ENCODE data around the gene SALL1.

Gene SALL1

DNA sequence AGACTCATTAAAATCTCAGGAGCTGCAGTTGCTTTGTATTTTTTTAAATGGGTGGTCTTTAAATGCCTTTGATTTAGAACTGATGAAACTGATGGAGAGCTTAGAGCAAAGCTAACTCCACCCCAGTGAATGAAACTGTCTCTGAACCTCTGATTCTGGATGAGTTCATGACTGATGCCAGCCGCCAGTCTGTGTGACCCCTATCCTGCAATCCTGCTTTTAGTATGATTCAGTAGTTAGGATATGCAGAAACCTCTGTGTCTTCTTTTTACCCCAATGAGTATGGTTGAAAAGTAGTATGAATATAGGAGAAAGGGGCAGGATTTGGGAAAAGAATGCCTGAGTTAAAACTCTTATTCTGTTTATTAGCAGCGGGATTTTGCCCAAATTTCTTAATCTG lies 12.3 kb upstream of the SALL1 start:
- no peak for DNase-seq (ENCODE audit: low spot score)
- no peaks in the 10 kb centered on the region for H3K79me1 ChIP-seq (ENCODE audit: low read depth, low read length)
- H3K4ac ChIP-seq (ENCODE audit: low read length) = no peak overlapping the region
- no peak overlapping the region for H3K23ac ChIP-seq (ENCODE audit: low read depth, low read length, poor library complexity)
- H2AK5ac ChIP-seq (ENCODE audit: low read depth, low read length) = no peak overlapping the region
- no peaks in the 10 kb centered on the region for H3K36me3 ChIP-seq (replicated peaks in 1 of 2; ENCODE audit: control insufficient read depth in 2 of 2, insufficient read depth in 2 of 2, low read length in 2 of 2)
- no peak overlapping the region for H3K14ac ChIP-seq (ENCODE audit: low read length)
- no peak overlapping the region for H4K91ac ChIP-seq (ENCODE audit: low read depth, low read length, poor library complexity)
- H3K4me3 ChIP-seq (ENCODE audit: low read length in 2 of 2) = no peak overlapping the region
- no peak overlapping the region for H3K27ac ChIP-seq (replicated peaks; ENCODE audit: low read length)
- H3K9me3 ChIP-seq (replicated peaks in 1 of 2; ENCODE audit: control insufficient read depth in 2 of 2, insufficient read depth in 1 of 2, low read depth in 1 of 2, low read length in 2 of 2) = no peaks in the 10 kb centered on the region
- no peak overlapping the region for H3K9ac ChIP-seq (ENCODE audit: low read depth, low read length, poor library complexity)
- H2AFZ ChIP-seq (ENCODE audit: low read length) = no peak overlapping the region
- no peak overlapping the region for H2BK5ac ChIP-seq (ENCODE audit: low read length)
- H3K4me1 ChIP-seq (ENCODE audit: control insufficient read depth in 2 of 2, insufficient read depth in 1 of 2, low read depth in 1 of 2, low read length in 2 of 2) = peaks cover 6% of the 10 kb centered on the region in 2 donors
- H3K18ac ChIP-seq (ENCODE audit: low read length) = no peak overlapping the region
- H2BK120ac ChIP-seq (ENCODE audit: low read depth, low read length) = no peak overlapping the region
- H4K8ac ChIP-seq (ENCODE audit: low read depth, low read length) = no peak overlapping the region
- H3K27me3 ChIP-seq (ENCODE audit: control insufficient read depth in 3 of 3, insufficient read depth in 3 of 3, low read depth in 1 of 3, low read length in 3 of 3) = no peaks in the 10 kb centered on the region
- no peak overlapping the region for H2BK12ac ChIP-seq (ENCODE audit: low read length)
- H2BK15ac ChIP-seq (ENCODE audit: low read length) = no peak overlapping the region
- no CpG with 5 or more reads among the region's 2 CpGs for WGBS, 2 donors (ENCODE audit: extremely low coverage in 2 of 2, insufficient read length in 2 of 2, insufficient replicate concordance in 1 of 2)
- no peak overlapping the region for H3K4me2 ChIP-seq (ENCODE audit: insufficient read depth, low read length, poor library complexity, severe bottlenecking)

DNA sequence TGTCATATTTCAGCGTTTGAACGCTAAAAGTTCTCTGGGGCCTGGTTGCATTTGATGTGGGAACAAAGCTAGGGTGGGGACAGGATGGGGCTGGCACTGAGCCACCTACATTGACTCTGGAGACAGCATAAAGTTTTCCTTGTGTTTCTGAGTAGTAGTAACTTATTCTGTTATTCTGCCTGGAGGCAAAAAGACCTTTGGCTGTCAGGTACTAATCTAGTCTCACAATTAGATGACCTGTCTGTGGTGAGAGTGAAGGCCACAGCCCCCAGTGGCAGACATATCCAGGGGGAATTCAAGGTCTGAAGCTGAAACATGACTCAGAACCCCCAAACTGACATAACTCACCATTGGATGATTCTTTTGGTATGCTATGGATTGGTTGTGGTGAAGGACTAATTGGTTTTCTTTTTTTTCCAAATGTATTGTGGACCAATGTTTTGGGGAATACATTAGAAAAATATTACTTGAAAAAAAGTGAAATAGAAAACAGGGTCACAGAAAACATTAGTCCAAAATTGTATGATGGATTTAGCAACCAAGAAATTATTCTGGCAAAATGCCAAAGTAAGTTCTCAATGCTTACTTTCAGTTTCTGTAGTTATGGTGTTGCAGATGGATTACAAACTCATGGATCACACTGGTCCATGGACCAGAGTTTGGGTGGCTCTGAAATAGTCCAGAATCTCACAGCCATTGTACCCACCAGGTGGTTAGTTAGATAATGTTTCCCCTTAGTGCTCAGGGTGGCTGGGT lies 10.5 kb upstream of the SALL1 start:
- Histone ChIP-seq H3K27ac (replicated peaks; ENCODE audit: low read length) (no peak overlapping the region), H3K18ac (ENCODE audit: low read length) (no peak overlapping the region), H2BK5ac (ENCODE audit: low read length) (no peak overlapping the region), H3K14ac (ENCODE audit: low read length) (no peak overlapping the region), H3K4ac (ENCODE audit: low read length) (no peak overlapping the region), H3K9me3 (replicated peaks in 1 of 2; ENCODE audit: control insufficient read depth in 2 of 2, insufficient read depth in 1 of 2, low read depth in 1 of 2, low read length in 2 of 2) (no peaks in the 10 kb centered on the region), H3K9ac (ENCODE audit: low read depth, low read length, poor library complexity) (no peak overlapping the region), H2BK12ac (ENCODE audit: low read length) (no peak overlapping the region), H3K36me3 (replicated peaks in 1 of 2; ENCODE audit: control insufficient read depth in 2 of 2, insufficient read depth in 2 of 2, low read length in 2 of 2) (no peaks in the 10 kb centered on the region), H4K8ac (ENCODE audit: low read depth, low read length) (no peak overlapping the region), H4K91ac (ENCODE audit: low read depth, low read length, poor library complexity) (no peak overlapping the region), H2BK120ac (ENCODE audit: low read depth, low read length) (no peak overlapping the region), H3K4me3 (ENCODE audit: low read length in 2 of 2) (no peak overlapping the region), H3K27me3 (ENCODE audit: control insufficient read depth in 3 of 3, insufficient read depth in 3 of 3, low read depth in 1 of 3, low read length in 3 of 3) (no peaks in the 10 kb centered on the region), H3K79me1 (ENCODE audit: low read depth, low read length) (no peaks in the 10 kb centered on the region), H2AK5ac (ENCODE audit: low read depth, low read length) (no peak overlapping the region), H3K4me1 (ENCODE audit: control insufficient read depth in 2 of 2, insufficient read depth in 1 of 2, low read depth in 1 of 2, low read length in 2 of 2) (peaks cover 11 to 15% of the 10 kb centered on the region in 2 donors), H2BK15ac (ENCODE audit: low read length) (no peak overlapping the region), H2AFZ (ENCODE audit: low read length) (no peak overlapping the region), H3K4me2 (ENCODE audit: insufficient read depth, low read length, poor library complexity, severe bottlenecking) (no peak overlapping the region), H3K23ac (ENCODE audit: low read depth, low read length, poor library complexity) (no peak overlapping the region)
- no peak for DNase-seq (ENCODE audit: low spot score)
- WGBS, 2 donors (ENCODE audit: extremely low coverage in 2 of 2, insufficient read length in 2 of 2, insufficient replicate concordance in 1 of 2) = no CpG with 5 or more reads among the region's 2 CpGs

DNA sequence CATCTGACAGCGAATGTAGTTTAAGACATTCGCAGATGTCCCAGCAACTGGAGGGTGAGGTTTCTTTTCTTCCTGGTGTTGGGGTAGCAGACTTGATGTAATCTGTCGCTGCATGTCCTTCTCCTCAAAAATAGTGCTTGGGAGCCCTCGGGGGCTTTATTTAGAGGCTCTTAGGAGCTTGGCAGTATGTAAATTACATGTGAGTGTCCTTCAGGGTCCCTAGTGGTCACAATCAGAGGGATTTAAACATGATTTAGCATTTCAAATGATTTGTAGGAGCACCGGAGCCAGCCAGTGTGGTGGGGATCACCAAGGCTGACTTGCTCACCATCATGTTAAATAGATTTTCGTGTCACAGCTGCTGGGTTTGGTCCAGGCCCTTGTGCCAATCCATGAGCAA lies 8.8 kb upstream of the SALL1 start:
- Histone ChIP-seq H3K4ac (ENCODE audit: low read length) (no peak overlapping the region), H2BK5ac (ENCODE audit: low read length) (no peak overlapping the region), H3K27ac (replicated peaks; ENCODE audit: low read length) (no peak overlapping the region), H3K4me3 (ENCODE audit: low read length in 2 of 2) (no peak overlapping the region), H3K23ac (ENCODE audit: low read depth, low read length, poor library complexity) (no peak overlapping the region), H3K36me3 (replicated peaks in 1 of 2; ENCODE audit: control insufficient read depth in 2 of 2, insufficient read depth in 2 of 2, low read length in 2 of 2) (no peaks in the 10 kb centered on the region), H3K9me3 (replicated peaks in 1 of 2; ENCODE audit: control insufficient read depth in 2 of 2, insufficient read depth in 1 of 2, low read depth in 1 of 2, low read length in 2 of 2) (peaks cover 0 to 3% of the 10 kb centered on the region in 2 donors), H2BK15ac (ENCODE audit: low read length) (no peak overlapping the region), H3K18ac (ENCODE audit: low read length) (no peak overlapping the region), H2AK5ac (ENCODE audit: low read depth, low read length) (no peak overlapping the region), H2BK120ac (ENCODE audit: low read depth, low read length) (no peak overlapping the region), H3K27me3 (ENCODE audit: control insufficient read depth in 3 of 3, insufficient read depth in 3 of 3, low read depth in 1 of 3, low read length in 3 of 3) (no peaks in the 10 kb centered on the region), H3K14ac (ENCODE audit: low read length) (no peak overlapping the region), H3K79me1 (ENCODE audit: low read depth, low read length) (no peaks in the 10 kb centered on the region), H4K91ac (ENCODE audit: low read depth, low read length, poor library complexity) (no peak overlapping the region), H2BK12ac (ENCODE audit: low read length) (no peak overlapping the region), H3K9ac (ENCODE audit: low read depth, low read length, poor library complexity) (no peak overlapping the region), H2AFZ (ENCODE audit: low read length) (peak overlapping the region; percentile 40), H3K4me2 (ENCODE audit: insufficient read depth, low read length, poor library complexity, severe bottlenecking) (no peak overlapping the region), H3K4me1 (ENCODE audit: control insufficient read depth in 2 of 2, insufficient read depth in 1 of 2, low read depth in 1 of 2, low read length in 2 of 2) (peaks cover 12 to 19% of the 10 kb centered on the region in 2 donors), H4K8ac (ENCODE audit: low read depth, low read length) (no peak overlapping the region)
- no CpG with 5 or more reads among the region's 6 CpGs for WGBS, 2 donors (ENCODE audit: extremely low coverage in 2 of 2, insufficient read length in 2 of 2, insufficient replicate concordance in 1 of 2)
- no peak for DNase-seq (ENCODE audit: low spot score)

DNA sequence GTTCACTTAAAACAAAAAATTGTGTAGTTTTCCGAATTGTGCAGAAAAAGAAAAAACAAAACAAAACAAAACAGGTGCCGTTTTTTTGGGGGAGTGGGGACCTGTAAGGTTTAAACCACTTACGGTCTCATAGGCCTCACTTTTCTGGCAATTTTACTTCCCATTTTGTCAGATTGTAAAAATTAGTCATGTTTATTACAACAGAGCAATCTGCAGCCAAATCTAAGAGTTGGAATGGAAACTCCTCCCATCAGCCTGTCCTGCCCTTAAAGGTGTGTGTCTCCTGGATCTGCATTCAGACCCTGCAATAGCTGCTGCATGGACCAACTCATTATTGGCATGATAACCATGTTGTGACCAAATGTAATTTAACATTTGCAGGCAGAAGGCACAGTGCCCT lies 8.2 kb upstream of the SALL1 start:
- H3K18ac ChIP-seq (ENCODE audit: low read length) = no peak overlapping the region
- H2BK5ac ChIP-seq (ENCODE audit: low read length) = no peak overlapping the region
- H2BK12ac ChIP-seq (ENCODE audit: low read length) = no peak overlapping the region
- H2AFZ ChIP-seq (ENCODE audit: low read length) = no peak overlapping the region
- no peak overlapping the region for H3K4me3 ChIP-seq (ENCODE audit: low read length in 2 of 2)
- H3K9me3 ChIP-seq (replicated peaks in 1 of 2; ENCODE audit: control insufficient read depth in 2 of 2, insufficient read depth in 1 of 2, low read depth in 1 of 2, low read length in 2 of 2) = peaks cover 0 to 6% of the 10 kb centered on the region in 2 donors
- no peaks in the 10 kb centered on the region for H3K79me1 ChIP-seq (ENCODE audit: low read depth, low read length)
- no peak overlapping the region for H3K9ac ChIP-seq (ENCODE audit: low read depth, low read length, poor library complexity)
- no peak overlapping the region for H3K4me2 ChIP-seq (ENCODE audit: insufficient read depth, low read length, poor library complexity, severe bottlenecking)
- DNase-seq (ENCODE audit: low spot score) = no peak
- H3K4ac ChIP-seq (ENCODE audit: low read length) = no peak overlapping the region
- H4K91ac ChIP-seq (ENCODE audit: low read depth, low read length, poor library complexity) = no peak overlapping the region
- no peaks in the 10 kb centered on the region for H3K36me3 ChIP-seq (replicated peaks in 1 of 2; ENCODE audit: control insufficient read depth in 2 of 2, insufficient read depth in 2 of 2, low read length in 2 of 2)
- H3K23ac ChIP-seq (ENCODE audit: low read depth, low read length, poor library complexity) = no peak overlapping the region
- no peak overlapping the region for H2AK5ac ChIP-seq (ENCODE audit: low read depth, low read length)
- H3K4me1 ChIP-seq (ENCODE audit: control insufficient read depth in 2 of 2, insufficient read depth in 1 of 2, low read depth in 1 of 2, low read length in 2 of 2) = peaks cover 13 to 19% of the 10 kb centered on the region in 2 donors
- no peak overlapping the region for H2BK15ac ChIP-seq (ENCODE audit: low read length)
- no peak overlapping the region for H3K14ac ChIP-seq (ENCODE audit: low read length)
- no peaks in the 10 kb centered on the region for H3K27me3 ChIP-seq (ENCODE audit: control insufficient read depth in 3 of 3, insufficient read depth in 3 of 3, low read depth in 1 of 3, low read length in 3 of 3)
- no peak overlapping the region for H3K27ac ChIP-seq (replicated peaks; ENCODE audit: low read length)
- no peak overlapping the region for H4K8ac ChIP-seq (ENCODE audit: low read depth, low read length)
- no peak overlapping the region for H2BK120ac ChIP-seq (ENCODE audit: low read depth, low read length)
- WGBS, 2 donors (ENCODE audit: extremely low coverage in 2 of 2, insufficient read length in 2 of 2, insufficient replicate concordance in 1 of 2) = no CpG with 5 or more reads among the region's 3 CpGs
